ENCODE results near the gene GCSAM.
A peak's percentile ranks its signal among the peaks of the same experiment; 100 is the strongest.

Gene GCSAM

GRCh38 chr3:112132975-112133448 lies at the start of gene GCSAM:
Gene GCSAM (minus strand): TSS chr3:112133248. CDS start chr3:112133120, 128 bp downstream.
- peak; percentile 38 for DNase-seq

DNA sequence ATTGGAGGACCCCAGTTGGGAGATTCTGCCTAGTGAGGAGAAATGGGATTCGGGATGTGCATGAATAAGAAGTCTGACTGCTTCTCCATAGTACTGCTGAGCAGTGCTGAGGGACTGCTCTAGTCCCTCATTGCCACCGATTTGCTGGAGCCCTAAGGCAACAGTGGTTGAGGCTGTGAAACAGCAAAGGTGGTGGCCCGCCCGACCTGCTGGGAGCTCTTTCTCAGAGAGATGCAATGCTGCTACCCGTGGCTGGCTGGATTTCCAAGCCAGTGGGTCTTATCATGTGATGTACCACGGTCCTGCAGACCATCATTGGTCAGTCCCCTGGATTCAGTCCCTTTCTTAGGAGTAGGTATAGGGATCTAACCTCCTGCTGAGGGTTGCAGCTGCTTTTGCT lies 42.6 kb upstream of the GCSAM start:
- DNase-seq, result no peak

- no peak for DNase-seq
Measured at GRCh38 chr3:112175037-112175436, 42.0 kb upstream of the GCSAM start.

GRCh38 chr3:112171144-112171543 lies 38.1 kb upstream of the GCSAM start:
- DNase-seq, result no peak

- DNase-seq, result no peak
Measured at GRCh38 chr3:112170046-112170445, 37.0 kb upstream of the GCSAM start.

DNA sequence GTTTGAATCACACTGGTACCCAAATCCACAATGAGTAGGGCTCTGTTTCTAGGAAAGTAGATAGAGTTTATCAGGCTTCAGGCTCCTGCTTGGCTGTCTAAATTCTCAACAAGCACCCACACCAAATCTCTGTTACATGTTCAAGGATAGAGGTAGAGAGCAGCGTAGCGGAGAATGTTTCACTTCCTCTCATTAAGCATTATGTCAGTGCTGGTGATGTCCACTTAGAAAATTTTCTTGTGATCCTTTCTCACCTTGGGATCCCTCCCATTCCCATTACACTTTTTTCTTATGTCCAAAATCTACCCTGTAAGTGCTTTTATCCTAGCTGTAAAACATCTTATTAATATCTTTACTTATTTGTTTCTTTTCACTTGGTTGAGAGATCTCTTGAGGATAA lies 34.7 kb upstream of the GCSAM start:
- DNase-seq, result no peak

DNA sequence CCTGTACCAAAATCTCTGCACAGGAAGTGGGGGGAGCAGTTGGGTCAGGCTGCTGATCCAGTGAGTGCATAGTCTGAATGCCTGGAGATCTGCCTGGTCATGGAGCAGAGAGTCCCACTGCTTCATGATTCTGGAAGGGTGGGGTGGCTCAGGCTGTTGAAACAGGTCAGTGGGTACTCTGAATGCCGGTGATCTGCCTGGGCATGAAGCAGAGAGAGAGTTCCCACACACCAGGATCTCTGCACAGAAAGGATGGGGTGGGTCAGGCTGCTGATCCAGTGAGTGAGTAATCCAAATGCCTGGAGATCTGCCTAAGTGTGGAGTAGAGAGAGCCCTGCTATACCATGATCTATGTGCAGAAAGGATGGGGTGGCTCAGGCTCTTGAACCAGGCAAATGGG lies 16.1 kb upstream of the GCSAM start:
- no peak for DNase-seq

- no peak for DNase-seq
Measured at GRCh38 chr3:112143689-112144088, 10.6 kb upstream of the GCSAM start.

GRCh38 chr3:112143251-112143650 lies 10.2 kb upstream of the GCSAM start:
- no peak for DNase-seq

GRCh38 chr3:112141293-112141692 lies 8.2 kb upstream of the GCSAM start:
- DNase-seq, result no peak

GRCh38 chr3:112140584-112140983 lies 7.5 kb upstream of the GCSAM start:
- no peak for DNase-seq

- DNase-seq, result no peak
Measured at GRCh38 chr3:112138219-112138969, 5.3 kb upstream of the GCSAM start.

DNA sequence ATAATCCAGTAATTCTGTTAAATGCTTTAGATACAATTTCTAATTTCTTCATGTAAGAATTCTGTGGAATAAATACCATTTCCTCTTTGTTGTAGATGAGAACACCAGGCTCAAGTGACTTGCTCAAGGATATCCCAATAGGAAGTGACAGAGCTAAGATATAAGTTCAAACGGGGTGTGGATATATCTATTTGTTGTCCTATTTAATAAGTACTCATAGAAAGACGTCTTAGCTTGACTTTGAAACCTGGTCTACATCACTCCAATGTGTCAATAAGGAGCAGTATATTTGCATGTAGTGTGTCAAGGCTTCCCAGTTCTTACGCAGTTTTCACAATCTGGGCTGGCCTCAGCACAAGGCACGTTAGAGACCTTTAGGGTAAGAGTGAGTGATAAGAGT lies 4.7 kb upstream of the GCSAM start:
- no peak for DNase-seq

DNA sequence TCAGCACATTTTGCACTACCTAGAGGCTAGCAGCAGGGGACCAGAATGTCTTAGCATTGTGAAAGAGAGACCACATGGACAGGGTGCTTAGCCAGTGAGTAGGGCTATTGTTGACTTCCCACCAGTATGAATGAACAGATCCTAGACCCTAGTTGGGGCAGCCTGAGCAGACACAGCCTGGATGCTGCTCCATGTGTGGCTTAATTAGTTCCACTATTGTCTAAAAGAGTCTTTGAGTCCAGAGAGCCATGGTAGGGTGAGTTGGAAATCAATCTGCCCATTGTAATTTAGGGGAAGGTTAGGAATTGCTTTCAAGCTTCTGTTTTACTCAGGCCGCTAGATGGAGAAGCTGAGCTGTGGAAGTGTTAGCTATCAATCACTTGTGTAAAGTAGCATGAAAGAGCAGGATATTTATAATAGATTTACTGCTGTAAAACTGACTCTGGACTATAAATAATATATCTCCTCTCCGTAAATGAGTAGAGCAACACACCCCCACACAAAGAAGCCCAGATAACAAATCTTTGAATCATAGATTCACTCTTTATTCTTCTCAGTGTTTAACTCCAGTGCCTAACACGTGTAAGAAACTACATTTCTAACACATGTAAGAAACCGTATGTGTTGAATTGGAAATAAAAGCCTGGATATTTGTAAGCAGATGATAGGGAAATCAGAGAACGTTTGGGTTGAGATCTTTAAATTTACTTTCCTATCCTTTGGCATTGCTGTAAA lies 4.1 kb upstream of the GCSAM start:
- peak; percentile 8 for DNase-seq

DNA sequence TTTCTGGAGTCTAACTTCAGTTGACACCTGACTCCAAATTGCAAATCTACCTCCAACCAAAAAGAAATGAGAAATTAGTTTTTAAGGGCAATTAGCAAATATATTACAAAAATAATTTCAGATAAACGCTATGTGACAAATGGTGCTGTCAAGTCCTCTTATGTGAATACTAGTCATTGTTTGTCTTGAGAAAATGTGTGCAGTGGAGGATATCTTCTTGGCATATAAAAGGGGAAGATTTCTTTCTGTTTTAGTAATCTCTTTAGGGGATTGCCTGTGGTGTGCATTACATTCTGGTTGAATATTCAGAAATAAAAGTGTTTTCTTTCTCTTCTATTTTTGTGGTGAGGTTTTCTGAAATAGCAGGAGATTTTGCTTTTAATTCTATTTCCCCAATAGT lies 3.0 kb upstream of the GCSAM start:
- no peak for DNase-seq

DNA sequence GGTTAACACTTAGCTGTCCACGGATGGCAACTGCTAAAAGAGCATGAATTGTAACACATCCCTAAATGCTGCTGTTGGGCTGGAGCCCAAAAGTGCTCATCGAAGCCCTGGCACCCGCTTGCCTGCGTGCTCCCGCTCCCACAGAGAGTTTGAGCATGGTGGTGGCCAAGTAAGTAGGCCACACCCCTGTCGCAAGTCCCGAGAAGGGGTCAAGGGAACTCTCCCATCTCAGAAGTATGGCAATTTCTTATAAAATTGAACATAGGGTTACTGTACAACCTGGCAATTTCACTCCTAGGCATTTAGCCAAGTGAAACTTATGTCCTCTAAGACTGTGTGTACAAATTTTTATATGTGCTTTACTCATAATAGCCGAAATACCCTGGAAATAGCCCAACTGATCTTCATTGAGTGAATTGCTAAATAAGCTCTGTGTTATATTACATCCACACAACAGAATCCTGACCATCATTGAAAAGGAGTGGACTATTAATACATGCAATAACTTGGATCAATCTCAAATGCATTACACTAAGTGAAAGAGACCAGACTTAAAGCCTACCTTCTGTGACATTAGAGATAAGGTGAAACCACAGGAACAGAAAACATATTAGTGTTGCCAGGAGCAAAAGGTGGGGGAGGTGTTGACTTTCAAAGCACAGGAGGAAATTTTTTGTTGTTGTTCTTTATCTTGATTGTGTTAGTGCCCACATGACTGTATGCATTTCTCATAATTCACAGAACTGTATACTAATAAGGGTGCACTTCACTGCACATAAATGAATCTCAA lies 1.5 kb upstream of the GCSAM start:
- no peak for DNase-seq

DNA sequence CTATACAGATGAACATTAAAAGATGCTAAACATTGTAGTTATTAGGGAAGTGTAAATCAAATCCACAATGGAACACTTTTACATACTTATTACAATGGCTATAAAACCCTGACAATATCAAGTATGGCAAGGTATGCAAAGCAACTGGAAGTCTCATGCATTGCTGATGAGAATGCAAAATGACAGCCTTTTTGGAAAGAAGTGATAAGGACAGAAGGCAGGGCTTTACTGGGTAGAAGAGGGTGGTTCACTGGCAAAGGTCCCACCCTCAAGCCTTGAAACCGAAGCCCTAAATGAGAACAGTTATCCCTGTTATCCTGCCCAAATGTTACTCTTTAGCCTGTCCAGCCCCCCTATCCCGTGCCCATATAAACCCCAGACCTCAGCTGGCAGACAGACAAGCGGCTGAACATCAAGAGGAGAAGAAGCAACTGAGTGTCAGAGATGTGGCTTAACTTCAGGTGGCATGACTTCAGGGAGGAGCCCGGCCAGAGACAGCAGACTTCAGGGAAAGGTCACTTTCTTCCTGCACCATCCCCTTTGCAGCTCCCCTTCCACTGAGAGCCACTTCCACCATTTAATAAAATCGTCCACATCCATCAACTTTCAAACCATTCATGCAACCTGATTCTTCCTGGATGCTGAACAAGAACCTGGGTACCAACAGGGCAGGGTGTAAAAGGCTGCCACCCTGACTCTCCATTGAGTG lies 732 bp upstream of the GCSAM start:
- no peak for DNase-seq

DNA sequence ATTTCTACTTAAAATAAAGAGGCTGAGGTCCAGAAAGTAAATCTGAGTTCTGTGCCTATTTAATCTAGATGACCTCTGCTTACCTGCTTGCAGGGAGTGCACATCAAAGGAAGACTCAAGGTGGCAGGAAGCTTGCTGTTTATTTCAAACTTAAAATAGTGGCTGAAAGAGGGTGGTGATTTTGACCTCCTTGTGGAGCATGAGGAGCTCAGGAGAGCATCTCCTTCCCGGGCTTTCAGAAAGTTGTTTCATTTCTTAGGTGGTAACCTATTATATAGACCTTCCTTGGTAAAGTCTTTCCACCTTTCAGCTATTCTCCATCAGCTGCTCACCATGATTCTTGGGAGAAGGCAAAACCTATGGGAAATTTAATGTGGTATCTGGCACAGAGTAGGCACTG lies 494 bp downstream of the GCSAM start:
- DNase-seq, result no peak

DNA sequence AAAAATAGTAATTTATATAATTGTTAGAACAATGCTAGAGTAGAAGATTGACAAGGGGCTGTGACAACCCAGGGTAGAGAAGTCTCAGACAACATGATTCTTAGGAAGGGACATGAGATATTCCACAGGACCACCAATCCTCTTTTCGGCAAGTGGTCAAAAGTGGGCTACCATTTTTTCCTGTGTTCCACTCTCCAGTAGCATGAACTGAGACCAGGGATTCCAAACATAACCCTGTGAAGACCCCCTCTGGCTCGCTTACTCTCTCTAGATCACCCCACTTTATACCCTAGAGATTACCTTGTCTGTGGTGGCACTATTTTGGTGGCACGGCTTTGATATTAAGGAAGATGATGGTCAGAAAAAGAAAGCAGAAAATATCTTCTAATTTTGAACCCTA lies 960 bp downstream of the GCSAM start:
- no peak for DNase-seq

DNA sequence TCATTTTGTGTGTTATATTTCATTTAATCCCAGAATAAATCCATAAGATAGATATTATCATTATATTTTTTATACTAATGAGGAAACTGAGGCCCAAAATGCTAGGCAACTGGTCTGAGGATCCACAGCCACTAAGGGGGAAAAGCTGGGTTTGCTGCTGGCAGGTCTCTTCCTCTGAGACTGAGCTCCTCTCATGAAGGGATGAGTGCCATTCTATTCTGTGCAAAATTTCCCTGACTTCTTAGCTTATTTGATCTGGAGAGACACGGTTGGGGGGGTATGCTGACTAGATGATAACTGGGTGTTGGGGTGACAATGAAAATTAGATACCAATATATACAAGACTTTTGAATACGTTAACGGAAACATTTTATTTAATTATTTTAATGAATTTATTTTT lies 1.9 kb downstream of the GCSAM start:
- DNase-seq, result no peak

DNA sequence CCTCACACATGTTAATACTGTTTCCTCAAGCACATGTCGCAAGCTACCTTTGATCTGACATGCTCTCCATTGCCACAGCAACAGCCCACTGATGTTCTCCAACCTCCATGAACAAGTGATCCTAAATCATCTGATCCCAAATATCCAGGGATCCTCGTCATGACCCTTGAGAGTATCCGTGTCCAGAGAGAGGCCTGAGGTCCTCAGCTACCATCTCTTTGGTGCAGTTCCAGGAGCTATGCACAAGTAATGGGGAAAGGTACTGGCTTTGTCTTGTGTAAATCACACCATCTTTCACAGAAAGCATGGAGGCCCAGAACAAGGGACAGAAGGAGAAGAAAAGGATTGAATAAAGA lies 2.4 kb downstream of the GCSAM start:
- no peak for DNase-seq

DNA sequence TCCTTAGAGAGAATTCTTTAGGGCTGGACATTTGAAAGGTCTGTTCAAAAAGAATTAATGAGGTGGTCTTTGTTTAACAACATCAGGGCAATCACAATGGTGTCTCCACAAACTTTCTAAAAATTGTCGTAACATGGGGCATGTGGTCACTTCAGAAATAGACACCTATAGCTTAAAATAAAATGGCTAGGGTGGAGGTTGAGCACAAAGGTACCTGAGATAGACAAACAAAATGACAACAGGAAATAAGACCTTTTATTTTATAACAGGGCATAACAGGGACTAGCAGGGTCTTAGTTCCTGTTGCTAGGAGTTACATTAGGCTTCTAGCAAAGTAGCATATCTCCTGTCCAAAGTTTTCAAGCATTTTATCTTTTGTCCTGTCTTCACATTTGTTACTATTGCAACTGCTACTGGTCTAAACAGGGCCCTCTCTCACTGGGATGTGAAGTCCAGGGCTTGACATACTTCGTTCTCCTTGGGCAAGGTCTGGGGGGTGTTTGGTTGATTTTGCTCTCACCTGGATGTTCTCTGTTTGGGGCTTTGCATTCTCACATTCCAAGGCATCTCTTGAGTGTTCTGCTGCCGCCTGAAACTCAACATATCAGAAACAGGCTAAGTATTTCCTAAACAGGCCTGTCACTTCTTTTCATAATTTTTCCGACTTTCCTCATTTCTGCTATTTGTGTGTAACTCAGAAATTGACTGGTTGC lies 3.0 kb downstream of the GCSAM start:
- no peak for DNase-seq
